ENCODE data around the gene MFAP3.
"Not testable (repeated sequence)": the region's sequence is repeated elsewhere in the genome, so short reads cannot be mapped to it uniquely, and the experiment has no call there.

Gene MFAP3

GRCh38 chr5:154055201-154055600 lies 16.4 kb downstream of the MFAP3 start:
- no peak for DNase-seq

GRCh38 chr5:154058055-154059038 lies 19.6 kb downstream of the MFAP3 start:
- peak; percentile 39 for DNase-seq

DNA sequence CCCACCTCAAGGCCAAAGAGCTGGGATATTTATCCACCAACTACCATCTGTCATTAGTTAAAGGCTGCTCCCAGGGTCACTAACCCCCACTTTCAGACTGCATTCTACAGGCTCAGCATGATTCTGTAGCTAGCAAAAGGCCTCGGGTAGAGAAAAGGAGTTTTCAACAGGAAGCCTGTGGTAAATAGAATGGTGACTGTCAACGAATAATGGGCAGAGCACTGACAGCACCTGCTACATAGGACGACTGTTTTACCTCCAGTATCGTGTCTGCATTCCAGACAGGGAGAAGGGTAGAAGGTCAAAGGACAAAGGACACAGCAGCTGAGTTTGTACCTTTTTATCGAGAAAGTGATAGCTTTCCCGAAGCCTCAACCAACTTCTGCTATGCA lies 20.3 kb downstream of the MFAP3 start:
- no peak for DNase-seq

- no peak for DNase-seq
These were observed 20.8 kb downstream of the MFAP3 start for GRCh38 chr5:154059583-154059982.

- DNase-seq: no peak
These were observed 21.8 kb downstream of the MFAP3 start for GRCh38 chr5:154060606-154061005.

DNA sequence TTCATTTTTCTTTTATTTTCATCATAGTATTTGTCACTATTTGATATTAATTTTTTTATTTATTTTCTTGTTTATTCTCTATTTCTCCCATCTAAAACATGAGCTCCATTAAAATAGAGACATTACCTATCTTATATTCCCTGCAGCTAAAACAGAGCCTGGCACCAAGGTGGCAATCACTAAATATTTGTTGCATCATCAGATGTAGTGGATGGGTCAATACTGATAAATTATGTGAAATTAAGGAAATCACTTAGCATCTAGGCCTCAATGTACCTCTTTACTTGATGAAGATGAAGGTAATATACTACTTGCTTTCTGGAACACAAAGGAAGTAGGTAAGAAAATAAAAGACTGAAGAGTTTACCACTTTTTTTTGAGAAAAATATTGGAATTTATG lies 24.6 kb downstream of the MFAP3 start:
- DNase-seq: no peak

DNA sequence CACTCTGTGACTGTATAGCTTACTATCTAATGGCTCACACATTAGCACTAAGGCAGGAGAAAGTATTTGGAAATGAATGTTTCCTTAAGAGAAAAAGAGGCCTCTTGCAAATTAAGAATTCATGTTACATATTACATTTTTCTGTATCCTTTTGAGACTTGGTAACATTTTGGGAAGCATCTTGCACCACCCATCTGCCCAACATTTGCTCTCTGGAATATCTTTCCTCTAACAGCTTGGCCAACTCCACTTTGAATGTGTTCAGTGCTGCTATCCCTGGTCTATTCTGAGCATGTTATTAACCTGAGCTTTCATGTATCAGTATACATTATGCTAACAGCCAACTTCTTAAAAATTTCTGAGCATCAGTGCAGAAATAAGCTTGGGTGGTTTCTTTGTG lies 27.2 kb downstream of the MFAP3 start:
- no peak for DNase-seq

DNA sequence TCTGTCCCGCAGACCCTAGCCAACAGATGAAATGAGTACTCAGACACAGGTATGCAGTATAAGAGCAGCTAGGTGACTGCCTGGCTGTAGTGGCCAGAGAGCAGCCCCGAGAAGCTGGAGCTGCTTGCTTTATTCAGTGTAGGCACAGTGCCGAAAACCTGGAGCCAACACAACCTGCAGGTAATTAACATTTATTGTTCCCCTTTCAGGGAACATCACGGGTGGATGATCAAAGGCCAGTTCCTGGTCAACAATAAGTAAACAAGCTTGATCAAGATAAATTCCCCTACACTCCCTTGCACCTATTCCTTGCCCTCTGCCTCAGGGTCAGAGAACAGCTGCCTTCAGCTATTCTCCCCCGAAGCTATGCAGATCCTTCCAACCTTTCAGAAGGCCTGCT lies 31.1 kb downstream of the MFAP3 start:
- not testable (repeated sequence) for DNase-seq

GRCh38 chr5:154071799-154072413 lies 33.1 kb downstream of the MFAP3 start:
- DNase-seq: no peak

DNA sequence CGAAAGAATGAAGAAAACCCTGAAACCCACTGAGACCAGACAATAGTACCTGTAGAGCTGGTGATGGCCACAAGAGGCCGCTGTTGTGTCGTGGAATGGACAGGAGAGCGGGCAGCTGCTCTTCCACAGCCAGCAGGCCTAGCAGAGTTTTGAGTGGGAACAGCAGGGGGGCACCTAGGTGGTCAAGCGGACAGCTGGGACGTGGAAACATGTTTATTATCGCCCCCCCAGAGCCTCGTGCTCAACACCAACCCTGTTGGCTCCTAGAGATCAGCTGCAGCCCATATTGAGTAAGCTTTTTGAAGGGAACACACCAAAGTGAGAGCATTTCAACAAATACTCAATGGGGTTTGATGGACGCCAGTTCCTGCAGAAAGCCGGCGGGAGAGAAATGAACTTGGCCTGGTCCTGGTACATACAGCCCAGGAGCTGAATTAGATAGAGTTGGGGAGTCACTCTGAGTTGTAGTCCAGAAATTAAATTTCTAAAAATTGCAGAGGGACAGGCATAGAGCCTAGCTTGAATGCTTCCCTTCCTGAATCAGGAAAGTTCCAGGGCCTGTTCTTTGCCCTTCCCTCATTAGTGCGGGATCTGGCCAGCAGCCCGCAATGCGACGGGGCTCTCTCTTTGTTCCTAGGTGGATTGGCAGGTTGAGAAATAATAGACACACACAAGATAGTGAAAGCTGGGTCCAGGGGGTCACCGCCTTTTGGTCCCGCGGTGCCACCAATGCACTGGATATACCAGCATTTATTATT lies 33.8 kb downstream of the MFAP3 start:
- peak; percentile 60 for DNase-seq

DNA sequence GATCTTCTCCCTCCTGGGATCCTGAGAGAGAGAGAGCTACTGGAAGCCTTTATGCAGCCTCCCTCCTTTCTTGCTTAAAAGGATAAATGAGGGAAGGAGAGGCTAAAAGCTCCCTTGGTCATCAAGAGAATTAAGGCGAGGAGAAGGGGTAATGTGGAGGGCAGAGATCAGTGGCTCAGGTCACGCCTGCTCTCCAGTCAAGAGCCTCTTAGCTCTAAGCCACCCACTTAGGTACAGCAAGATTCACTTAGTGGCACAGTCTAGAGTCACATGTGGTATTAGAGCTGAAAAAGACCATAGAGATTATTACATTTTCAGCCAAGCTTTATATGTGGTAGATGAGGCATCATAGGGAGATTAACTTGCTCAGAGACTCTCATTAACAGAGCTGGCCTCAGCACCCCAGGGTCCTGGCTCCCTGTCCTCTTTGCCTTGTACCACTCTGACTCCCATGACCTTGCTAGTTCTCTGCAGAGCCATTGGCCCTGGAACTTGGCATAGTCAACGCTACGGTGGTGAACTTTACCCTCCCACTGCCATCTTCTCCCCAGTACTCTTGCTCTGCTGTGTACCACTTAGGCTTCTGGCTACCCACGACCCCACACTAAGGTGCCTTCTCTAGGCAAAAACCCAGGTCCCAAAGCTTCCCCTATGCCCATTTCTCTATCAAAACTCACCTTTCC lies 37.6 kb downstream of the MFAP3 start:
- DNase-seq: no peak

GRCh38 chr5:154077696-154078095 lies 38.9 kb downstream of the MFAP3 start:
- DNase-seq: peak; percentile 24

- DNase-seq: no peak
These were observed 39.5 kb downstream of the MFAP3 start for GRCh38 chr5:154078272-154078671.

GRCh38 chr5:154081246-154081645 lies 42.5 kb downstream of the MFAP3 start:
- DNase-seq: no peak

DNA sequence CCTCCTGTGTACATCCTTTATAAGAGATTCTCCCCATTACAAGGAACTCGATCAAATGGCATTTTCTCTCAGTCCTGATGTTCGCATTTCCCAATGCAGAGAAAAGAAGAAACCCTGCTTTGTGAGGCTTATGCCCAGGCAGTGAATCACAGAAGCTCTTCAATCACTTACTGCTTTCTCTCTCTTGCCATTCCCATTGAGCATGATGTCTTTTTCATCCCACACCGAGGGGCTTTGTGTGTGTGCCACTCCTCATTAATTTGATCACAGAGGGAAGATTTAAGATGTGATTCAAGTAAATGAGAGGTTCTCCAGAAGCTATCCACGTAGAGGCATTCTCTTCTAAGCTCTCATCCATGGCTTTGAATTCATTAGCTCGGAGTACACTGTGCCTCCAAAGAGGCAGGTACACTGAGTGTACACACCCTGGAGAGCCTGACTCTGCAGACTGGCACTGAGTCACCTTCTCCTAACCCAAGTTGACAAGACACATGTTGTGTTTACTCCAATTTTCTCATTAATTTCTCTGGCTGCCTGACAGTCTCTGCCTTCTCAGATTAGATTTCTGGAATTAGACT lies 45.4 kb downstream of the MFAP3 start:
- DNase-seq: no peak

- no peak for DNase-seq
These were observed 47.4 kb downstream of the MFAP3 start for GRCh38 chr5:154086146-154086545.

GRCh38 chr5:154086641-154087040 lies 47.9 kb downstream of the MFAP3 start:
- no peak for DNase-seq

- DNase-seq: peak; percentile 59
These were observed 48.5 kb downstream of the MFAP3 start for GRCh38 chr5:154087260-154087659.

DNA sequence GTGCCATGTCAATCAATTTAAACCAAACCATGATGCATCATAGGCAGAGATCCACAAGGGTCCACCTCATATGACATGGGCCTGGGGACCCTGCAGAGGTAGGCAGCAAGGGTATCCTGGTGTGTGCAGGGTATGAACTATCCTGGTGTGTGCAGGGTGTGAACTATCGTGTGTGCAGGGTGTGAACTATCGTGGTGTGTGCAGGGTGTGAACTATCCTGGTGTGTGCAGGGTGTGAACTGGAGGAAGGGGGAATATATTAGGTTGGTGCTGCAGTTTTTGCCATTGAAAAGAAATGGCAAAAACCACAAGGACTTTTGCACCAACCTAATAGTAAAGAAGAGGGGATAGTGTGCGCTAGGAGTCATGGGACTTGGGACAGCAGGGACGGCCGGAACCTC lies 50.0 kb downstream of the MFAP3 start:
- no peak for DNase-seq

GRCh38 chr5:154090656-154091055 lies 51.9 kb downstream of the MFAP3 start:
- no peak for DNase-seq

DNA sequence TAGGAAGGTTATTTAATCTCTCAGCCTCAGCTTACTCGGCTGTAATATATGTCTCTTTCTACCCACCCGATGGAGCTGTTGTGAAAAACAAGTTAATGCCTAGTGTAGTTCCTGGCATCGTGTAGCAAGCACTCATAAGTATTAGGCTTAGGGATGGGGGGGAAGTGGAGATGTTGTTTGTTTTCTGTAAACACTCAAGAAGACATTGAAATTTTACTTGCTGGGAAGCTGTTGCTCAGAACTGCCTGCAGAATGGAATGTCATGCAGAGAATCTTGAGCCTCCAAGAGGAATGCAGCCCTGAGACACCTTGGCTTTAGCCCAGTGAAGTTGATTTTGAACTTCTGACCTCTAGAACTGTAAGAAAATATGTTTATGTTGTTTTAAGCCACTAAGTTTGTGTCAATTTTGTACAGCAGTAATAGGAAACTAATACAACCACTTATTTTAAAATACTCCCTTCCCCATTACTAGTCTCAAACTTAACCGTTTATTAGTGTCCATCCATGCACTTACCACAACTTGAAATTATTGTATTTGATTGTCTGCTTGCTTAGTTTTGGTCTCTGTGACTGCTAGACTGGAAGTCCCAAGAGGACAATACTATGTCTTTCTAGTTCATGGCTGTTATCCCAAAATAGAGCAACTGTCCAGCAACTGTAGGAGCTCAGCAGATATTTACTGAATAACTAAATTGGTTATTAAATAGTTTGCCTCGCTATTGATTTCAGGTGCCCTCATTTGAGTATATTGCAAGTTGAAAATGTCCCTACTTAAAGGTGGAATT lies 53.8 kb downstream of the MFAP3 start:
- peak; percentile 63 for DNase-seq

GRCh38 chr5:154093142-154093532 lies 54.4 kb downstream of the MFAP3 start:
- DNase-seq: no peak
